HG03039 (cell line): ENCODE data around the gene ZNF391.
"Not testable (repeated sequence)": the region's sequence is repeated elsewhere in the genome, so short reads cannot be mapped to it uniquely, and the experiment has no call there.

Experiments used
- ATAC-seq: cut with Tn5 transposase; IDR thresholded peaks from one replicate; pipeline ENCODE4 v1.9.1; 2021; ENCODE audit warnings: mild to moderate bottlenecking, moderate library complexity; ENCODE audit not compliant: unreplicated experiment

The ZNF391 gene

DNA sequence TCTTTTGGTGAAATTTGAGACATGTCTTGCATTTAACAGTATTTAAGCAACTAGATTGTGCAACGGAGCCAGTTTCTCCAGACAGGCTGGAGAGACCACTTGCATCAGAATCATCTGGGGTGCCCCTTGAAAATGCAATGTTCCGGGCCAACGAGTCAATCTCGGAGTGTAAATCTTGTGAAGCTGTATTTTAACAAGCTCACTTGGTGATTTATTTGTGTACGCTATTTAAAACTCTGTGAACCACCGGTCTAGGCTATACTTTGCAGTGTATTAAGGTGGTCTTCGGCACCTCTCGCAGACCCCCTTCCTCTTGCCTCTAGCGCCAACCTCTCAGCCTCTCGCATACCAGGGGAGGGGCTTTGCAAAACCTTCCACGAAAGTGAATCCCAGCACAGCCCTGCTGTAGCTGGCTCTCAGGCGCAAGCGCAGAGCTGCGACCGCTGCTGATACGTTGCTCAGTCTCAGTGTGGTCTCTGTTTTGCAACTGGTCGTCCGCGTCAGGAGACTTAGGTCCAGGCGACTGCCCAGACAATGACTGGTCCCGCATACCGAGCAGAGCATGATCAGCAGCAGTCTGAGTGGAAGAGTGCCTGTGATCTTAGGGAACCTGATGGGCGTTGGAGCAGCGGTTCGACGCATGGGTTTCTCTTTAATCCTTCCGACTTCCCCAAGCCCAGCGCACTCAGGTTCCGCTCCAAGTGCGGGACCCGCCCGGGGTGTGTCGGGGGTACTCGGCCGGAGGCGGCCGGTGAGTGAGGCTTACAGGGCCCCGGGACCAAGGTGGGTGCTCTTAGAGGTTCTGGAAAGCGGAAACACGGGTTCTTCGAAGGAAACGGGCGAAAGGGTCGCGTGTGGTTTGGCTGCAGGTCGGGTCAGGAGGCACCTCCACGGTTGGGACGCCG, at the start of gene ZNF391:
TSS of gene ZNF391 (plus strand) at position 467 of the 905 bp plus-strand sequence. CDS start 11,612 bp downstream, outside the sequence.
- ATAC-seq: peak; percentile 92

DNA sequence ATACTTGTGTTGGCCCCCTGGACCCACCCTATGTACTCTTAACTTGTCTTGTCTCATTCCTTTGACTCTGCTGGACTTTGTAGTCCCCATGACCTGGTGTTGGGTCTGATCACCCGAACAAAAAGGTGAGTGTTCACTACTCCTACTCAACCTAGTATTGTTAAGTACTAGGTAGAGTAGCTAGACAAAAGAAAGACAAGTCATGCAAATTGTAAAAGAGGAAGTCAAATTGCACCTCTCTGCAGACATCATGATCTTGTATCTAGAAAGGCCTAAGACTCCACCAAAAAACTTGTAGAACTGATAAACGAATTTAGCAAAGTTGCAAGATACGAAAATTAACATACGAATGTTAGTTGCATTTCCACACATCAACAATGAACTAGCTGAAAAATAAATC, 35.7 kb upstream of the ZNF391 start:
- ATAC-seq: no peak

DNA sequence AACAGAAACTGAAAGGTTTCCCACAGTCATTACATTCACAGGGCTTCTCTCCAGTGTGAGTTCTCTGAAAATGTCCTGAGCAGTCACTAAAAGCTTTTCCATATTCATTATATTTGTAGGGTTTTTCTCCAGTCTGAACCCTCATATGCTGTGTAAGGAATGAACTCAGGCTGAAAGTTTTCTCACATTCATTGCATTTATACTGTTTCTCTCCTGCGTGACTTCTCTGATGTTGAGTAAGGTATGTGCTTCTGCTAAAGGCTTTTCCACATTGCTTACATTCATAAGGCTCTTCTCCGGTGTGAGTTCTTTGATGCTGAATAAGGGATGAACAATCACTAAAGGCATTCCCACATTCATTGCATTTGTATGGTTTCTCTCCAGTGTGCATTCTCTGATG, 29.8 kb upstream of the ZNF391 start:
- no peak for ATAC-seq

DNA sequence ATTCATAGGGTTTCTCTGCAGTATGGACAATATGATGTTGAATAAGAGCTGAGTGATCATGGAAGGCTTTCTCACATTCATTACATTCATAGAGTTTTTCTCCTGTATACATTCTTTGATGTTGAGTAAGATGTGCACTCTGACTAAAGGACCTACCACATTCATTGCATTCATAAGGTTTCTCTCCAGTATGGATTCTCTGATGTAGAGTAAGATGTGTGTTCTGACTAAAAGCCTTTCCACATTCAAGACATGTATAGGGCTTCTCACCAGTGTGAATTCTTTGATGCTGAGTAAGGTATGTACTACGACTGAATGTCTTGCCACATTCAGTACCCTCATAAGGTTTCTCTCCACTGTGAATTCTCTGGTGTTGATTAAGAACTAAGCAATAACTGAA, 29.3 kb upstream of the ZNF391 start:
- no peak for ATAC-seq

DNA sequence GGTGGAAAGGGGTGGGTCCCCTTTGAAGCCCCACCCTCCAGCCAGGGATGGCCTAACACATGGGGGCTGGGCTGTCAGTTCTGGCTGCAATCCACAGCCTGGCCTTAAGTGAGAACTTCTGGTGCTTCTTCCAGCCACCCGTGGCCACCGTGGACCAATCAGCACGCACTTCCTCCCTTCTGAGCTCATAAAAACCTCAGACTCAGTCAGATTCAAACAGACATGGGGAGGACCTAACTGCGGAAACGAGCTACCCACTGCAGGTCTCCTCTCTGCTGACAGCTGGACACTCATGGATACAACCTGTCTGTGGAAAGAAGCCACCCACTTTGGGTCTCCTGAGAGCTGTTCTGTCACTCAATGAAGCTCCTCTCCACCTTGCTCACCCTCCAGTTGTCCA, 20.4 kb upstream of the ZNF391 start:
- no peak for ATAC-seq

DNA sequence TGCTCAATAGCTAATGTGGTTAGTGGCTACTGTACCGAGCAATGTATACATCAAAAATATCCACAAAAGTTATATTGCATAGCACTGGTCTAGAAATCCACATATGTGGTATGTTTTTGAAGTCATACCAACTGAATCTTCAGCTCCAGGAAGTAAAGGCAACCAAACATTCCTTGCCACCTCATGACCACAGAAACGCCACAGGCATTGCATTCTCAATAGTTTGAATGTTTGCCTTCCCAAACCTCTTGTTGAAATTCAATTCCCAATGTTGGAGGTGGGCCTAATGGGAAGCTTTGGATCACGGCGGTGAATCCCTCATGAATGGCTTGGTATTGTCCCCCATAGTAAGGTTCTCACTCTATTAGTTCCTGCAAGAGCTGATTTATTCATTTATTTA, 18.2 kb upstream of the ZNF391 start:
- no peak for ATAC-seq

DNA sequence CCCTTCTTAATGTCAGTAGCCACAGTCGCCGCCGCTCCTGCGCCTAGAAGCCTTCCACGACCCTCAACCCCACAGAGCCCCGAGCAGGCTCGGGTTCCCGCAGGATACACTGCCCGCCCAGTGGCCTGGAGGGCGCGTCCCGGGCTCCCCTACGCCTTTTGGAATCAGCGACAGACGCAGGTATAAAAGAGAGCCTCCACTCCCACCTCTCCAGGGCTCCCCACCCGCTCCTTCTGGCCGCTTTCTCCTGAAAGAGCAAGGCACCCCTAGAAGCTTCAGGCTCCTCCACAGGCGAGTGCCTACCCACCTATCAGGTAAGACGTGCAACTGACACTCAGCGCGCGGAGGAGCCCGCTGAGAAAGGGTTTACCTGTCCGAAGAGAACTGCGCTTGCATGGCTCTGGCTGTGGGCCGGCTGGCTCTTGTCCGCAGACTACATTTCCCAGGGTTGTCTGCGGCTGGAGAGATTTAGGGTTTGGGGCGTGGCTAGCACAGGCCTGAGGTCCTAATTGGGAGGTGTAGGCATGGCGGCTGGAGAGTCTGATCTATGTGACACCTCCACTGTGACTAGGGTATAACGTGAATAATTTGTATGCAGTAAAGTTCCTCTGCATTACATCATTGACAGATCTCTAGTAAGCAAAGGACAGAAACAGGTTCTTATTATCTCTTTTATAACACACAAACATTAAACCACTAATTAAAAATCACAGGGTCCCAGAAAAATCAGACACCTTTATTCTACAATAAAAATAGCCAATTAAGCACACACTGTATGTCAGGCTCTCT, 13.5 kb upstream of the ZNF391 start:
- ATAC-seq: no peak

DNA sequence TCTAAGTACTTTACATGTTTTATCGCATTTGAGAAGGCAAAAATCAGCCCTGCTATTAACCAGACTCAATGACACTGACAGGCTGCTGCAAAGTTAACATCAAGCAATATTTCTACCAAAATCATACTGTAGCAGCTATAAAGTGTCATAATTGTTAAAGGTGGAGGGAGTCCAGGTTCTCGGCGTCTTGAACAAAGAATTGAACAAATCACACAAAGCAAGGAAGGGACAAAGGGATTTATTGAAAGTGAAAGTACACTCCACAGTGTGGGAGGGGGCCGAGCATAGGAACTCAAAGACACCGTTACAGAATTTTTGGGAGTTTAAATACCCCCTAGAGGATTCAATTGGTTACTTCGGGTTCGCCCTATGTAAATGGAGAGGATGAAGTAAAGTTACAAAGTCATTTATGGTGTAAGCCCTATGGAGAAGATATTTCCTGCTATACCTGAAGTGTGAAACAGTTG, 12.9 kb upstream of the ZNF391 start:
- no peak for ATAC-seq

DNA sequence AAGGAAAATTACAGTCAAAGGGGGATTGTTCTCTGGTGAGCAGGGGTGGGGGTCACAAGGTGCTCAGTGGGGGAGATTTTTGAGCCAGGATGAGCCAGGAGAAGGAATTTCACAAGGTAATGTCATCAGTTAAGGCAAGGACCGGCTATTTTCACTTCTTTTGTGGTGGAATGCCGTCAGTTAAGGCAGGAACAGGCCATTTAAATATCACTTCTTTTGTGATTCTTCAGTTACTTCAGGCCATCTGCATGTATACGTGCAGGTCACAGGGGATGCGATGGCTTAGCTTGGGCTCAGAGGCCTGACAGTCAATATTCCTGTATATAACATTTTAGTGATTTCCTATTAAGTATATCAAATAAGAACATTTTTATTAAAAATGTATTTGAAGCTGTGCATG, 10.2 kb upstream of the ZNF391 start:
- ATAC-seq: not testable (repeated sequence)

DNA sequence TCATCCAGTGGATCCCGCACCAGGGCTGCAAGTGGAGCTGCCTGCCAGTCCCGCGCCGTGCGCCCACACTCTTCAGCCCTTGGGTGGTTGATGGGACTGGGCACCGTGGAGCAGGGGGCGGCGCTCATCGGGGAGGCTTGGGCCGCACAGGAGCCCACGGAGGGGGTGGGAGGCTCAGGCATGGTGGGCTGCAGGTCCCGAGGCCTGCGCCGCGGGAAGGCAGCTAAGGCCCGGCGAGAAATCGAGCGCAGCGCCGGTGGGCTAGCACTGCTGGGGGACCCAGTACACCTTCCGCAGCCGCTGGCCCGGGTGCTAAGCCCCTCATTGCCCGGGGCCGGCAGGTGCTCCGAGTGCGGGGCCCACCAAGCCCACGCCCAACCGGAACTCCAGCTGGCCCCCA, 7.6 kb upstream of the ZNF391 start:
- ATAC-seq: not testable (repeated sequence)

DNA sequence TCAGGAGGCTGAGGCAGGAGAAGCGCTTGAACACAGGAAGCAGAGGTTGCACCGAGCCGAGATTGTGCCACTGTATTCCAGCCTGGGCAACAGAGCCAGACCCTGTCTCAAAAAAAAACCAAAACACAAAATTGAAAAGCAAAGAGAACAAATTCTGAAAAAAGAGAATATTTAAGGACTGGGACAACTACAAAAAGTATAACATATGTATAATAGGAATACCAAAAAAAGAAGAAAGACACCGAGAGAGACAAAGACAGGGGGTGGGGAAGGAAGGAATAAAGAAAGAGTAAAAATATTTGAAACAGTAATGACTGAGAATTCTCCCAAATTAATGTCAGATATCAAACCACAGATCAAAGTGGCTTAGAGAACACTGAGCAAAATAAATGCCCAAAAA, 5.5 kb upstream of the ZNF391 start:
- ATAC-seq: no peak

DNA sequence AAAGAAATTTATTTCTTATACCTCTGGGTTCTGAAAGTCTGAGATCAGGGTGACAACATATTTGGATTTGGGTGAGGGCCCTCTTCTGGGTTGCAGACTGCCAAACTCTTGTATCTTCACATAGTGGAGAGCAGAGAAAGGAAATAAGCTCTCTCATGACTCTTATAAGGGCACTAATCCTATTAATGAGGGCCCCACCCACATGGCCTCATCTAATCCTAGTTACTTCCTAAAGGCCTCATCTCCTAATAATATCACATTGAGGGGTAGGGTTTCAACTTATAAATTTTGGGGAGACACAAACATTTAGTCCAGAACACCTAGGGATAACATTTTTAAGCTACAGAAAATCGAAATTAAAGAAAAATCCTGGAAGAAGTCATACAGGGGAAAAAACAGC, 5.1 kb upstream of the ZNF391 start:
- no peak for ATAC-seq

DNA sequence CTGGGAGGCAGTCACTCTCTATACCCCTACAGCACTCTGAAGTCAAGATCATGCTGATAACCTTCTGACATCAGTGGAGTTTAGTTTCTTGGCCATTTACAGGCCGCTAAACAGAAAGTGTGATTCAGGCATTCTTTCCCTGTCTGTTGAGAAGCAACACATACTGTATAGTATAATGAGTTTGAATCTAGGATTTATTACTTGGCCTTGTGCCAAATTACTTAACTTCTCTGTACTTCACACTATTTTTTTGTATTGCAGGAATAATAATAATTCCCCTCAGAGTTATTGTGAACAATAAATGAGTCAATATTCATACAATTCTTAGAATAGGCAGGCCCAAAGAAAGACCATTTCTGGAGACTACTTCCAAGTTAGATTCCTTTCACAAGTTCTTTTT, 4.1 kb downstream of the ZNF391 start:
- no peak for ATAC-seq

DNA sequence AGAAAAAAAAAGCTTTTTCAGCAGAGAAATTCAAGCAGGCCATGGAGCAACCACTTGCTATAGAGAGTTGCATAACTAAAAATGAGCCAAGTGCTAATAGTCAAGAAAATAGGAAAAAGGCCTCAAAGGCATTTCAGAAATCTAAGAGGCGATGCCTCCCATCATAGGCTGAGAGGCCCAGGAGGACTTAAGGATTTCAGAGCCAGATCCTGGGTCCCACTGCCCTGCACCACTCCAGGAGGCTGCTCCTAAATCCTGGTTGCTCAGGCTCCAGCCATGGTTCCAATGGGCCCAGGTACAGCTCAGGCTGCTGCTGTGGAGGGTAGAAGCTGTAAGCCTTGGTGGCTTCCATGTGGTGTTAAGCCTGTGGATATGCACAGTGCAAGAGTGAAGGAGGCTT, 5.5 kb downstream of the ZNF391 start:
- ATAC-seq: no peak

DNA sequence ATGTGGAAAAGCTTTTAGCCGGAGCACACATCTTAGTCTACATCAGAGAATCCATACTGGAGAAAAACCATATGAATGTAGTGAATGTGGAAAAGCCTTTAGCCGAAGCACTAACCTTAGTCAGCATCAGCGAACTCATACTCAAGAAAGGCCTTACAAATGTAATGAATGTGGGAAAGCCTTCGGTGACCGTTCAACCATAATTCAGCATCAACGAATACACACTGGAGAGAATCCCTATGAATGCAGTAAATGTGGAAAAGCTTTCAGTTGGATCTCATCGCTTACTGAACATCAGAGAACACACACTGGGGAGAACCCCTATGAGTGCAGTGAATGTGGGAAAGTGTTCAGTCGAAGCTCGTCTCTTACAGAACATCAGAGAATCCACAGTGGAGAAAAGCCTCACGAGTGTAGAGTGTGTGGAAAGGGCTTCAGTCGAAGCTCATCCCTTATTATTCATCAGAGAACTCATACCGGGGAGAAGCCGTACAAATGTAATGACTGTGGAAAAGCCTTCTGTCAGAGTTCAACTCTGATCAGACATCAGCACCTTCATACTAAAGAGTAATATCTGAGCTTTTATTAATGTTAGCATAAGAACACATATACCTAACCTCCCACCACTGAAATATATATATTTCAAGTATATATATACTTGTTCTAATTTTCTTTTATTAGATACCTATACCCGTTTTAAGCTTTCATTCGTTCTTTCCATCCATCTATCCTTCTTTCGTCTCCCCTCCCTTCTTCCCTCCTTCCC, 12.5 kb downstream of the ZNF391 start:
- no peak for ATAC-seq

DNA sequence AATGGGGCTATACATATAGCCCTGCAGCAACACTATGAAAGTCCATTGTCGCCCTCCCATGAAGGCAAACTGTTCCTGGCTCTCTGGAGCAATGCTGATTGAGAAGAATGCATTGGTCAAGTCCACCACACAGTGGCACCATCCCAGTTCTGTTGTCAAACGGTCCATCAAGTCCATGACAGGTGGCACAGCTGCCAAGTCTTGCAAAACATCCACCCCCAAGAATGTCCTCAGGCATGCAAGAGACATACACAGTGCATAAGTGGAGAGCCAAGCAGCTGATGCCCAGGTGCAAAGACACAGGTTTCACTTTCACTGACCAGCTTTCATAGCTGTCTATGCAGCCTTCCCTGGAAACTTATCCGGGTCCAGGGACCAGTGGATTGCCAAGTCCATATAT, 17.5 kb downstream of the ZNF391 start:
- ATAC-seq: no peak

DNA sequence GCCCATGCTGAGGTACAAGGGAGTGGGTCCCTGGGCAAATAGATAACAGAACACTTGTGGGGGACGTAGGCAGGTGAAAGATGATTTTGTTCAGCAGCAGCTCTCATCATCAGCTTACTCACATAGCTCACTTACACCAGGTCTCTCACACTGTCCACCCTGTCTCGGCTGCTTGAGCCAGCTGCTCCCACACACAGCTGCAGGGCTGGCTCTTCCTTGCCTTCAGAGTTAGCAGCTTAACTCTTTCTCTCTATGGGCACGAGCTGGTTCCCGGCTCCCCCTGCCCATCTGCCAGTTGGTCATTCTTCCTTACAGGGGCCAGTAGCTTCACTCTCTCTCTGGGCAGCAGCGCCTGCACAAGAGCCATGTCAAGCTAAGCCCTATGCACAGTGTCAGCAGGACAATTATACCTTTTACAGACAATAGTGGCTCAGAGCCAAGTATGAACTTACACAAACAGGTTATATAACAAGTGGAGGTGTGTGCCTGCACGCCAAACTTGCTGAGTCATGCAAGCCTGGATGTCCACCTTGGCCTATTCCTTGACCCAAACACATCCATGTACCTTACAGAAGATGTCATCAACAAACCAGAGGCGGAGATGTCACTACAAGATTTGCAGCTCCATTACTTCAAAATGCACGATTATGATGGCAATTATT, 18.7 kb downstream of the ZNF391 start:
- ATAC-seq: no peak

DNA sequence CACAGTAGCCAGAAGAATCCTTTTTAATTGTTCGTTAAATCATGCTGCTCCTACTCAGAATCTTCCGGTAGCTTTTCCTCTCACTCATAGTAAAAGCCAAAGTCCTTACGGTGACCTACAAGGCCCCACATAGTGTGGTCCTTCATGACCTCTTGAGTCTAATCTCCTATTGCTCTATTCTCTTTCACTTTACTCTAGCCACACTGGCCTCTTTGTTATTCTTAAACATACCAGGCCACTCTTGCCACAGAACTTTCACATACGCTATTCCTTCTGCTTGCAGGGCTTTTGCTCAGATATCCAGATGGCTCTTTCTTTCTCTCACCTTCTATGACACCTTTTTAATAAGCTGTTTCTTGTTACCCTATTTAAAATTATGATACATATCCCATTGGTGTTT, 25.7 kb downstream of the ZNF391 start:
- ATAC-seq: no peak

DNA sequence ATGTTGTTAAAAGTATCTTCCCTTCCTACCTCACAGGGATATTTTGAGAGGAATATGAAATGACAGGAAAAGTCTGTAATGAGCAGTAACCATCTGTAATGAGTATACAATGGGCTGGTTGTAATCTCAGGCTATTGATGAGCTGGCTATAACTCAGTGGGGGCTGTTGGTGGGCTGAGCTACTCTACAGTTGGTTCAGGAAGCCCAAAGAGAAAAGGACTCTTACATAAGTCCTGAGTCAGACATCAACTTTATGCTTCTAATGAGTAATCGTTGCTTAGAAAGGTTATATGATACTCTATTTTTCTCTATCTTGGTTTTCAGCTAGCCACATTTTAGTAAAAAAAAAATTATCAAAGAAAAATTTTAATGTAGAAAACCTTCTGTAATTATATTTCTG, 26.4 kb downstream of the ZNF391 start:
- ATAC-seq: no peak

DNA sequence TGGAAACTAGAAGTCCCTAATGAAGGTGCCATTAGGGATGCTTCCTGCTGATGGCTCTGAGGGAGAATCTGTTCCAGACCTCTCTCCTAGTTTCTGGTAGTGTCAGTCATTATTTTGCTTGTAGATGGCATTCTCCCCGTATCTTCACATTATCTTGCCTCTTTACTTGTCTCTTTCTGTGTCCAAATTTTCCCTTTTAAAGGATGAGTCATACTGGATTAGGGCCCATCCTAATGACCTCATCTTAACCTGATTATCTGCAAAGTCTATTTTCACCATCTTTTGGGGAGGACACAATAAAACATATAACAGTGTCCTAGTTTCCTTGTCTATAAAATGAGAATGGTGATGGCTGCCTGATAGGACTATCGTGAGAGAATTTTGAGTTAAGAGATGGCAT, 27.3 kb downstream of the ZNF391 start:
- no peak for ATAC-seq

DNA sequence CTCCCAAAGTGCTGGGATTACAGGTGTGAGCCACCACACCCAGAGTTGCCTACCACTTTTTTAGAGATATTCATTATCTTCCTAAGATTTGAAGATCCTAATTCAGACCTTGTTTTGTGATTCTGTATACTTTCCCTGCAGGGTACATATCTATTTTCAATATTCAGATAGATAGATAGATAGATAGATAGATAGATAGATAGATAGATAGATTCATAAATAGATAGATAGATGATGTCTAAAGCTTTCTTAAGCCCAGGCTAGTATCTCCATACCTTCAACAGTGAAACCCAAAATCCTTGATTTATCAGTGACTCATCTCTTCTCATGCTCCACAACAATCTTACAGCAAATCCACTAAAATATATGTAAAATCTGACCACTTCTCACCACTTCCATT, 30.8 kb downstream of the ZNF391 start:
- no peak for ATAC-seq
